Left lung (tissue), 14 donors: ENCODE measurements around the gene TEX35. TPM values are rescaled to one million over a fixed set of nuclear protein-coding genes. Genes with fewer than 3 reads are reported as not detected.

Experiments used
- ATAC-seq: fragments of 200-7000 bp; cut with Tn5 transposase; one replicate; pipeline ENCODE4 v1.9.1; 2020; ENCODE audit warnings: moderate library complexity
- DNase-seq, 4 donors: peaks; one replicate each; pipeline ENCODE4 v3.0.0-alpha.2; 2013 to 2020
- H3K27ac ChIP-seq, 2 donors: fragments of 200-600 bp; sonication (generic) in 1 of 2; one replicate each; pipeline versions ENCODE4 v1.5.0 to v1.8.0; 2020 to 2021
- H3K27me3 ChIP-seq, 2 donors: fragments of 200-600 bp; sonication (generic) in 1 of 2; one replicate each; pipeline versions ENCODE4 v1.5.0 to v1.8.0; 2020 to 2021
- H3K36me3 ChIP-seq, 2 donors: fragments of 200-600 bp; sonication (generic) in 1 of 2; one replicate each; pipeline versions ENCODE4 v1.5.0 to v1.8.0; 2020 to 2021
- H3K4me1 ChIP-seq, 2 donors: fragments of 200-600 bp; one replicate each; pipeline ENCODE4 v1.8.0; 2021
- H3K4me3 ChIP-seq, 2 donors: fragments of 200-600 bp; sonication (generic) in 1 of 2; one replicate each; pipeline versions ENCODE4 v1.5.0 to v1.8.0; 2020 to 2021; ENCODE audit warnings: mild to moderate bottlenecking in 1 of 2
- H3K9me3 ChIP-seq, 2 donors: fragments of 200-600 bp; sonication (generic) in 1 of 2; one replicate each; pipeline versions ENCODE4 v1.5.0 to v1.8.0; 2020 to 2021
- intact Hi-C, 2 donors: fragments of 100-400 bp; cut with DNase I; formaldehyde crosslinking; loops; one replicate each; pipeline versions ENCODE4 v1.11.2 to v1.14.2; 2022
- long read RNA-seq, 12 donors: library from polyadenylated mRNA in 2 of 12; unstranded in 2 of 12; transcript quantifications; one replicate each; pipeline ENCODE4 v2.0.0 and lab custom pipeline, GENCODE V29; 2019 to 2026
- polyA plus RNA-seq, 6 donors: library from polyadenylated mRNA; unstranded; fragments of 120-200 nt; gene quantifications; one replicate each; pipeline ENCODE4 v1.2.1, GENCODE V29; 2013; ENCODE audit not compliant: insufficient read length in 6 of 6
- total RNA-seq, 2 donors: library from RNA; stranded (reverse); fragmentation: NEBNext Ultra II Directional; extraction: Animal tissue kit (Norgen Biotek cat#: 25700); gene quantifications; one replicate each; pipeline ENCODE4 v1.2.1, GENCODE V29; 2021
- TF ChIP-seq, protein P1 (sequence below), 2 donors: fragments of 200-600 bp; sonication (generic) in 1 of 2; IDR thresholded peaks; one replicate each; pipeline versions ENCODE4 v1.5.0 to v1.8.0; 2021; ENCODE audit warnings: antibody characterized with exemption in 2 of 2
- donor health status: DM: no; HTN: yes; CAD: no.
- donor health status: DM: no; HTN: no; CAD: no.

The TEX35 gene
- not detected for total RNA-seq
- polyA plus RNA-seq = 1 to 10 TPM in 1 of 6 donors, under 1 TPM in 5; 0.27 to 1.0 (median 0.47) TPM
- long read RNA-seq, donor 1 = 0 reads
- long read RNA-seq, donor 2 = 0 reads
- long read RNA-seq, donor 3 = 0 reads
- long read RNA-seq, donor 4 = 0 reads
- long read RNA-seq, donor 5 = 0 reads
- long read RNA-seq, donor 6 = 0 reads
- long read RNA-seq, donor 7 = 0 reads
- long read RNA-seq, donor 8 = 0 reads
- long read RNA-seq, donor 9 = 0 reads
- long read RNA-seq, donor 10 = 0 reads
- long read RNA-seq, donor 11 = 0 reads
- long read RNA-seq, donor 12 = 0 reads

DNA sequence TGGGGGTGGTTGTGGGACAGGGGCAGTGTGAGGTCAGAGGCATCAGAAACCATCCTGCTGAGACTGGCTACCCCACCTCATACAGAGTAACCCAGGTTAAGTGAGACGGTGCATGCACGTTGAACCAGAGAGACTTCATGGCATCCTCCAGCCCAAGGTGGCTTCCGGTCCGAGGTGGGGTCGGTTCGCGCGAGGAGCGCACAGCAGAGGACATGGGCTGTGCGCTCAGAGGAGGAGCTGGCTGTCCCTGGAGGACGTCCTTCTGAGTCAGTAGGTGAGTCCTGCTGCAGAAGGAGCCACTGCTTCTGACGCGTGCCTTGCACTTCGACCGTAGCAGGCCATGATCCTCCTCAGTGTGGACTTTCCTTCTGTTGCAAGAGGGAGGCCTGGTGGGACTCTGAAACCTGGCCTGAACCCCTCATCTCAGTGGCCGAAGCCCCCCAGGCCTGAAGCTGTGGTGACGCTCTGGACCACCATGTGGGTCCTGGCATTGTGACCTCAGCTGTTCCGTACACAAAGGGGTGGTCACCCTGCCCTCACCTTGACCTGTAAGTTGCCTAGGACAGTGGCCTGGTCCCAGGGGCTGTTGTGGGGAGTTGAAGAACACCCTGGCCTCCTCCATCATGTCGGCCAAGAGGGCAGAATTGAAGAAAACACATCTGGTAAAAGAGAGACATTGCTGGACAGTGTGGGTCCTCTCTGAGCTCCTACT lies at the start of gene TEX35:
TEX35 (plus strand) TSS at position 544 of the 712 bp plus-strand sequence; CDS start at position 624, 80 bp downstream.
- TF ChIP-seq, protein P1, sequence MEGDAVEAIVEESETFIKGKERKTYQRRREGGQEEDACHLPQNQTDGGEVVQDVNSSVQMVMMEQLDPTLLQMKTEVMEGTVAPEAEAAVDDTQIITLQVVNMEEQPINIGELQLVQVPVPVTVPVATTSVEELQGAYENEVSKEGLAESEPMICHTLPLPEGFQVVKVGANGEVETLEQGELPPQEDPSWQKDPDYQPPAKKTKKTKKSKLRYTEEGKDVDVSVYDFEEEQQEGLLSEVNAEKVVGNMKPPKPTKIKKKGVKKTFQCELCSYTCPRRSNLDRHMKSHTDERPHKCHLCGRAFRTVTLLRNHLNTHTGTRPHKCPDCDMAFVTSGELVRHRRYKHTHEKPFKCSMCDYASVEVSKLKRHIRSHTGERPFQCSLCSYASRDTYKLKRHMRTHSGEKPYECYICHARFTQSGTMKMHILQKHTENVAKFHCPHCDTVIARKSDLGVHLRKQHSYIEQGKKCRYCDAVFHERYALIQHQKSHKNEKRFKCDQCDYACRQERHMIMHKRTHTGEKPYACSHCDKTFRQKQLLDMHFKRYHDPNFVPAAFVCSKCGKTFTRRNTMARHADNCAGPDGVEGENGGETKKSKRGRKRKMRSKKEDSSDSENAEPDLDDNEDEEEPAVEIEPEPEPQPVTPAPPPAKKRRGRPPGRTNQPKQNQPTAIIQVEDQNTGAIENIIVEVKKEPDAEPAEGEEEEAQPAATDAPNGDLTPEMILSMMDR (IDR thresholded peaks at IDR 0.05) = no peak
- intact Hi-C loops = no loop called here
- H3K27me3 ChIP-seq = no peaks in the 10 kb centered on the region
- no peak for ATAC-seq
- H3K4me1 ChIP-seq = no peaks in the 10 kb centered on the region
- no peak within 1 kb of the TSS for H3K4me3 ChIP-seq
- no peaks in the 10 kb centered on the region for H3K9me3 ChIP-seq
- H3K27ac ChIP-seq = no peak within 1 kb of the TSS
- no peak for DNase-seq
- no peaks in the 10 kb centered on the region for H3K36me3 ChIP-seq

DNA sequence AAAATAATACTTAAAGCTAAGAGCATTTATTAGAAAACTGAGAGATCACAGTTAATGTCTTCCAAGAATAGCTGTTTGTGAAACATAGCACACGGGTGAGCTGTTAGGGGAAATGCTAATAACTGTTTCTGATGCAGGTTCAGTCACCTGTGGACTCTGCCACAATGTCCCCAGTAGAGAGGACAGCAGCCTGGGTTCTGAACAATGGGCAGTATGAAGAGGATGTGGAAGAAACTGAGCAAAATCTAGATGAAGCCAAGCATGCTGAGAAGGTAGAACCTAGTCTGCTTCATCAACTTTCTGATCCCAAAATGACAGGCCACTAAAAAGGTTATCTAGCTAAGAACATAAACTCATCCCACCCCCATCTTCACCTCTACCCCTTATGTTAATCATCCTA lies 48.8 kb upstream of the TEX35 start:
- no peaks in the 10 kb centered on the region for H3K4me1 ChIP-seq
- ATAC-seq = no peak
- no peaks in the 10 kb centered on the region for H3K27me3 ChIP-seq
- intact Hi-C loops = no loop called here
- TF ChIP-seq, protein P1 (IDR thresholded peaks at IDR 0.05) = no peak
- no peak for DNase-seq
- peaks cover 0 to 25% of the 10 kb centered on the region in 2 donors for H3K36me3 ChIP-seq
- H3K27ac ChIP-seq = no peak overlapping the region
- no peaks in the 10 kb centered on the region for H3K9me3 ChIP-seq
- no peak overlapping the region for H3K4me3 ChIP-seq

DNA sequence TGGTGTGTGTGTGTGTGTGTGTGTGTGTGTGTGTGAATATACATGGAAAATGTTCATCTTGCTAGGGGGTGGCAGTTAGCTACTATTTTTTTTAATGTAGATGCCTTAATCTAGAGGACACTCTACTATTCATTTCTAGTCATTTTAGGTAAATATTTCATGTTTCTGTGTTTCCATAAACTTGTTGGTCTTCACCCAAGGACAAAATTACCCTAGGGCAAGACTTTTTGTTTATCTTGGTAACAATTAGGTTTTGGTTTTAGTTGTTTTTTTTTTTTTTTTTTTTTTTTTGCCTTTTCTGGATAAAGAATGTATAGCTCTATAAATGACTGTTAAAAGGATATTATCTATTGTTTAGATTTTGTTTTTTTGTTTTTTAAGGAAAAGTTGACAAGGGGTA lies 48.3 kb upstream of the TEX35 start:
- DNase-seq (no peak), ATAC-seq (no peak)
- TF ChIP-seq, protein P1 (IDR thresholded peaks at IDR 0.05) = no peak
- Histone ChIP-seq H3K4me3 (no peak overlapping the region), H3K27ac (no peak overlapping the region), H3K36me3 (peaks cover 0 to 25% of the 10 kb centered on the region in 2 donors), H3K27me3 (no peaks in the 10 kb centered on the region), H3K4me1 (no peaks in the 10 kb centered on the region), H3K9me3 (no peaks in the 10 kb centered on the region)
- intact Hi-C loops = no loop called here

DNA sequence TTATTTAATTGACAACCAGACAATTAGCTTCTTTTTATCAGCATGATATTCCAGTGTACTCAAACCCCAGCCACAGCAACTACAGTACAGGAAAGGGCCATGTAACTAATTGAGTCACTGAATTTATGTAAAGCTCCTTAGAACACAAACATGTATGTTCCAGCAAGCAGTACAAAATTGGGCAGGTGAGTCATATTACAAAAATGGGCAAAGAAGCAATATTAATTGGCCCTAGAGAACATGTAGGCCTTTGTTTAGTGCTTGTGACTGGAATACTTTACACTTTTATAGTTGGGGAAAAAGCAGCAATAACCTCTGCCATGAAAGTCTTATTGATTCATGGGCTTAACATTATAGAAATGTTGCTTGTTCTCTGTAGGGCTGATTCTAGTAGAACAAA lies 47.9 kb upstream of the TEX35 start:
- H3K27ac ChIP-seq = no peak overlapping the region
- TF ChIP-seq, protein P1 (IDR thresholded peaks at IDR 0.05) = no peak
- DNase-seq (no peak), ATAC-seq (no peak)
- no peak overlapping the region for H3K4me3 ChIP-seq
- intact Hi-C loops = no loop called here
- no peaks in the 10 kb centered on the region for H3K4me1 ChIP-seq
- H3K27me3 ChIP-seq = no peaks in the 10 kb centered on the region
- H3K36me3 ChIP-seq = peaks cover 0 to 25% of the 10 kb centered on the region in 2 donors
- H3K9me3 ChIP-seq = no peaks in the 10 kb centered on the region

DNA sequence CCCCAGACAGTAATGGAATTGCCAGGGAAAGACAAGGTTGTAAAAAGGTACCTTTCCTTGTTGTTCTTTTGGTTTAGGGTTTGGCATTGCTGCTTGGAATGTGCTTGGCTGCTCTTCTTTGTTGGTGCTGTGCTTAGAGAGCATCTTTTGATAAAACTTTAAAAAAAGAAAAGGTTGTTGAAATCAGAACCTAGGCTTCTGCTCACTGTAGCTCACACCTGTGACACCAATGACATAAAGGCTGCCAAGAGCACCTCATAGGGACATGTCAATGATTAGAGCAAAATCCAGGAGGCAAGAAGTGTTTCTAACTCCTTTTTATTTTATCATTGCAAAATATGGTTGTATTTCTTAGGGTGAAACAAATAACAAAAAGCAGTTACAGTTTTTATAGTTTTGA lies 45.1 kb upstream of the TEX35 start:
- H3K27ac ChIP-seq = no peak overlapping the region
- no peaks in the 10 kb centered on the region for H3K27me3 ChIP-seq
- H3K36me3 ChIP-seq = peaks cover 0 to 31% of the 10 kb centered on the region in 2 donors
- H3K9me3 ChIP-seq = no peaks in the 10 kb centered on the region
- ATAC-seq (no peak), DNase-seq (no peak)
- H3K4me1 ChIP-seq = no peaks in the 10 kb centered on the region
- TF ChIP-seq, protein P1 (IDR thresholded peaks at IDR 0.05) = no peak
- no peak overlapping the region for H3K4me3 ChIP-seq
- intact Hi-C loops = no loop called here
